ENCODE measurements around the gene ANKRD42.

ANKRD42 gene

GRCh38 chr11:83191986-83192385 is 1.5 kb upstream of the ANKRD42 start:
- no peak for DNase-seq (ENCODE audit: low read depth)
- H3K4me3 ChIP-seq (ENCODE audit: low read depth, low read length), result peak overlapping the region; percentile 86
- TF ChIP-seq, protein P1, sequence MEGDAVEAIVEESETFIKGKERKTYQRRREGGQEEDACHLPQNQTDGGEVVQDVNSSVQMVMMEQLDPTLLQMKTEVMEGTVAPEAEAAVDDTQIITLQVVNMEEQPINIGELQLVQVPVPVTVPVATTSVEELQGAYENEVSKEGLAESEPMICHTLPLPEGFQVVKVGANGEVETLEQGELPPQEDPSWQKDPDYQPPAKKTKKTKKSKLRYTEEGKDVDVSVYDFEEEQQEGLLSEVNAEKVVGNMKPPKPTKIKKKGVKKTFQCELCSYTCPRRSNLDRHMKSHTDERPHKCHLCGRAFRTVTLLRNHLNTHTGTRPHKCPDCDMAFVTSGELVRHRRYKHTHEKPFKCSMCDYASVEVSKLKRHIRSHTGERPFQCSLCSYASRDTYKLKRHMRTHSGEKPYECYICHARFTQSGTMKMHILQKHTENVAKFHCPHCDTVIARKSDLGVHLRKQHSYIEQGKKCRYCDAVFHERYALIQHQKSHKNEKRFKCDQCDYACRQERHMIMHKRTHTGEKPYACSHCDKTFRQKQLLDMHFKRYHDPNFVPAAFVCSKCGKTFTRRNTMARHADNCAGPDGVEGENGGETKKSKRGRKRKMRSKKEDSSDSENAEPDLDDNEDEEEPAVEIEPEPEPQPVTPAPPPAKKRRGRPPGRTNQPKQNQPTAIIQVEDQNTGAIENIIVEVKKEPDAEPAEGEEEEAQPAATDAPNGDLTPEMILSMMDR (IDR thresholded peaks at IDR 0.05; ENCODE audit: control insufficient read depth, extremely low read depth, insufficient read depth), result no peak

- DNase-seq (ENCODE audit: low read depth), result no peak
- peak overlapping the region; percentile 86 for H3K4me3 ChIP-seq (ENCODE audit: low read depth, low read length)
- TF ChIP-seq, protein P1 (IDR thresholded peaks at IDR 0.05; ENCODE audit: control insufficient read depth, extremely low read depth, insufficient read depth), result no peak
These were observed 786 bp upstream of the ANKRD42 start for GRCh38 chr11:83192606-83193245.

GRCh38 chr11:83194281-83195142 is 1.0 kb downstream of the ANKRD42 start:
- H3K4me3 ChIP-seq (ENCODE audit: low read depth, low read length), result peak overlapping the region; percentile 86
- no peak for DNase-seq (ENCODE audit: low read depth)

GRCh38 chr11:83195143-83195466 is 1.6 kb downstream of the ANKRD42 start:
- DNase-seq (ENCODE audit: low read depth), result no peak
- TF ChIP-seq, protein P1 (IDR thresholded peaks at IDR 0.05; ENCODE audit: control insufficient read depth, extremely low read depth, insufficient read depth), result no peak
- H3K4me3 ChIP-seq (ENCODE audit: low read depth, low read length), result peak overlapping the region; percentile 86

More at GRCh38 chr11:83194281-83195142, 1.0 kb downstream of the ANKRD42 start:
- TF ChIP-seq, protein P1 (IDR thresholded peaks at IDR 0.05; ENCODE audit: control insufficient read depth, extremely low read depth, insufficient read depth), result no peak

- H3K4me3 ChIP-seq (ENCODE audit: low read depth, low read length), result no peak overlapping the region
- TF ChIP-seq, protein P1 (IDR thresholded peaks at IDR 0.05; ENCODE audit: control insufficient read depth, extremely low read depth, insufficient read depth), result no peak
- no peak for DNase-seq (ENCODE audit: low read depth)
These were observed 2.1 kb downstream of the ANKRD42 start for GRCh38 chr11:83195649-83196048.

GRCh38 chr11:83200035-83200434 is 6.5 kb downstream of the ANKRD42 start:
- H3K4me3 ChIP-seq (ENCODE audit: low read depth, low read length), result no peak overlapping the region
- TF ChIP-seq, protein P1 (IDR thresholded peaks at IDR 0.05; ENCODE audit: control insufficient read depth, extremely low read depth, insufficient read depth), result no peak
- DNase-seq (ENCODE audit: low read depth), result no peak

All from LNCaP clone FGC (cell line).